PC-9 (cell line): ENCODE measurements around the gene PAEP.

ENCODE experiments used
- EZH2 ChIP-seq: fragments of 200-600 bp; sonication (generic); IDR thresholded peaks from 2 replicates; pipeline ENCODE4 v1.8.0; 2017; ENCODE audit warnings: antibody characterized with exemption, low read depth
- TF ChIP-seq, protein P1 (sequence below): fragments of 200-600 bp; sonication (generic); conservative IDR thresholded peaks from 2 replicates; pipeline ENCODE4 v1.6.1; 2017; ENCODE audit warnings: mixed run types, antibody characterized with exemption, mild to moderate bottlenecking, moderate library complexity

DNA sequence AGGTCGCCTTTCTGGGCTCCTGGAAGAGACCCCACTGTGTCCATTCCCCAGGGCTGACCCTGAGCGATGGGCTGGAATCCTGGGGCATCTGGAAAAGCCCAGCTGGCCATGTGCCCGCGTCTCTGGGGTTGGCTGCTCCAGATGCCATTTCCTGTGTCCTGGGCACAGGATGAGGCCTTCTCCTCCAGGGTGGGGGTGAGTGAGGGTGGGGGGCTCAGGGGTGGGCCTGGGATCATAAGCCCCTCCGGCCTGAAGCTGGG, 30.7 kb downstream of the PAEP start:
- no peak for TF ChIP-seq EZH2
- TF ChIP-seq, protein P1, sequence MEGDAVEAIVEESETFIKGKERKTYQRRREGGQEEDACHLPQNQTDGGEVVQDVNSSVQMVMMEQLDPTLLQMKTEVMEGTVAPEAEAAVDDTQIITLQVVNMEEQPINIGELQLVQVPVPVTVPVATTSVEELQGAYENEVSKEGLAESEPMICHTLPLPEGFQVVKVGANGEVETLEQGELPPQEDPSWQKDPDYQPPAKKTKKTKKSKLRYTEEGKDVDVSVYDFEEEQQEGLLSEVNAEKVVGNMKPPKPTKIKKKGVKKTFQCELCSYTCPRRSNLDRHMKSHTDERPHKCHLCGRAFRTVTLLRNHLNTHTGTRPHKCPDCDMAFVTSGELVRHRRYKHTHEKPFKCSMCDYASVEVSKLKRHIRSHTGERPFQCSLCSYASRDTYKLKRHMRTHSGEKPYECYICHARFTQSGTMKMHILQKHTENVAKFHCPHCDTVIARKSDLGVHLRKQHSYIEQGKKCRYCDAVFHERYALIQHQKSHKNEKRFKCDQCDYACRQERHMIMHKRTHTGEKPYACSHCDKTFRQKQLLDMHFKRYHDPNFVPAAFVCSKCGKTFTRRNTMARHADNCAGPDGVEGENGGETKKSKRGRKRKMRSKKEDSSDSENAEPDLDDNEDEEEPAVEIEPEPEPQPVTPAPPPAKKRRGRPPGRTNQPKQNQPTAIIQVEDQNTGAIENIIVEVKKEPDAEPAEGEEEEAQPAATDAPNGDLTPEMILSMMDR = no peak
